Activated CD4-positive, alpha-beta T cell treated with anti-CD3 and anti-CD28 coated beads, Interleukin-10, Interleukin-2, amounts not matched to agents 100 ng/mL and 50 ng/mL, durations not matched to agents 16 hours and 8 hours (primary cell): ENCODE measurements around the gene MEGF8.

ENCODE experiments used
- DNase-seq: peaks from one replicate; pipeline ENCODE4 v3.0.0-alpha.2; 2020

Gene MEGF8

GRCh38 chr19:42389899-42390298 is 64.5 kb downstream of the MEGF8 start, which contains the start of gene CNFN:
CNFN (minus strand) TSS chr19:42390297; CDS start chr19:42389037, 1,260 bp downstream.
- no peak for DNase-seq

- DNase-seq = no peak
Measured at GRCh38 chr19:42392165-42392564, 66.7 kb downstream of the MEGF8 start.

DNA sequence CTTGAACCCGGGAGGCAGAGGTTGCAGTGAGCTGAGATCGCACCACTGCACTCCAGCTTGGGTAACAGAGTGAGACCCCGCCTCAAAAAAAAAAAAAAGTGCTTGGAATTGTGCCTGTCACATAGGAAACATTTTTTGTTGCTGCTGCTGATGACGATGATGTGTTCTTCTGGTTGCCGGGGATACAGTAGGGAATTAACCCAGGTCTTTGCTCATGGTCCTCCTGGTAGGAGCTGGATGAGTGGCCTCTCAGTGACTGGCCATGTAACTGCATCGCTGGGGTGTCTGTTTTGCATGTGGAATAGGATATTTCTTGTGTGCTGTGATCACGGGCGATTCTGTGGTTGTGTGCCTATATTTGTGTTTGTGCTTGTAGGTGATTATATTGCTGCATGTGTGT is 69.3 kb downstream of the MEGF8 start:
- DNase-seq = no peak

DNA sequence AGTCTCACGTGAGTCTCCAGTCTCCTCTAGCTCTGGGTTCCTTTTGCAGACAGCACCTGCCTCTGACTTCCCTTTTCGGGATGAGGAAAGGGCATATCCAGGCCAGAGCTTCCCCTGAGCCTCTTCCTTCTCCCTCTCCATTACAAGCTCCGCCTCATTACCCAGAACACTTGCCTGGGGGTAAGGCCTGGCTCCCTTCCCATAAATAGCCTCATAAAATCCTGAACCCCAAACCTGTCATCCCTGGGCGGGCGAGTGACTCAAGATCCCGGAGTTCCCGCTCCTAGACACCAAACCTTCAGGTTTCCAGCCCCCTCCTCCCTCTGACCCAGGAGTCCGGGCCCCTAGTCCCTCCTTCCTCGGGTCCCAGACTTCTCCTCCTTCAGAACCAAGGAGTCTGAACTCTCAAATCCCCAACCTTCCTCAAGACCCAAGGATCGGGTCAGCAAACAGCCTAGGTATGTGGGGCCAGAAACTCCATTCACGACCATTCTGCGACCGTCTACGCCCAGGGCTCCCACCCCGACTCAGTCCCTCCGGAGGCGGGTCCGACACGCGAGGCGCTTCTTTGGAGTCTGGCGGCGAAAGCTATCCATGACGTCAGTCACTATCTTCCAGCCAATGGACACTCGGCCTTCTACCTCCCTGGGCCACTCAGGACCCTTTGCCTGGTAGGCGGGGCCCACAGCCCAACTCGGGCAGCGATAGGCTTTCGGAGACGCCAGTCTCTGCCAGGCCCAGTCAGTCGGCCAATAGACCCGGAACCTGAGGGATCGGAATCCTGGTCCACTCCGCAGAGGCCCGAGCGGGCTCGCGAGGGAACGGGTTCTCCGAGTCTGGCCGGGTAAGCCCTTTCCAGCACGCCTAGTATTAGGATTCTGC is 71.2 kb downstream of the MEGF8 start:
- DNase-seq = peak; percentile 100

GRCh38 chr19:42397263-42398166 is 72.1 kb downstream of the MEGF8 start:
- DNase-seq = peak; percentile 24

DNA sequence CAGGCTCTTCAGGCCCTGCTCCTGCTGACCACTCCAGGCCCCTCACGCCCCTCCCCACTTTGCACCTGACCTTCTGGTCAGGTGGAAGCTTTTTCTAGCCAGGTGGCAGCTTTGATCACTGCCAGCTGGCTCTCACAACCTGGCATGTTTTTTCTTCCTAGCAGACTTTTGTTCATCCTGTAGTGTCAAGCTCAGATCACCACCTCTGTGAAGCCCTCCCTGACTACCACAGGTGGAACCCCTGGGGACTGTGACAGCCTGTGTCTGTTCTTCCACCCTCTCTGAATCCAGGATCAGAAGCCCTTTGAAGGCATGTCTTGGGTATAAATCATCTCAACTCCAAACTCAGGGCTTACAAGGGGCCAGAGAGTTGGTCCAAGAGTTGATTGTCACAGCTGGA is 75.0 kb downstream of the MEGF8 start:
- DNase-seq = no peak

DNA sequence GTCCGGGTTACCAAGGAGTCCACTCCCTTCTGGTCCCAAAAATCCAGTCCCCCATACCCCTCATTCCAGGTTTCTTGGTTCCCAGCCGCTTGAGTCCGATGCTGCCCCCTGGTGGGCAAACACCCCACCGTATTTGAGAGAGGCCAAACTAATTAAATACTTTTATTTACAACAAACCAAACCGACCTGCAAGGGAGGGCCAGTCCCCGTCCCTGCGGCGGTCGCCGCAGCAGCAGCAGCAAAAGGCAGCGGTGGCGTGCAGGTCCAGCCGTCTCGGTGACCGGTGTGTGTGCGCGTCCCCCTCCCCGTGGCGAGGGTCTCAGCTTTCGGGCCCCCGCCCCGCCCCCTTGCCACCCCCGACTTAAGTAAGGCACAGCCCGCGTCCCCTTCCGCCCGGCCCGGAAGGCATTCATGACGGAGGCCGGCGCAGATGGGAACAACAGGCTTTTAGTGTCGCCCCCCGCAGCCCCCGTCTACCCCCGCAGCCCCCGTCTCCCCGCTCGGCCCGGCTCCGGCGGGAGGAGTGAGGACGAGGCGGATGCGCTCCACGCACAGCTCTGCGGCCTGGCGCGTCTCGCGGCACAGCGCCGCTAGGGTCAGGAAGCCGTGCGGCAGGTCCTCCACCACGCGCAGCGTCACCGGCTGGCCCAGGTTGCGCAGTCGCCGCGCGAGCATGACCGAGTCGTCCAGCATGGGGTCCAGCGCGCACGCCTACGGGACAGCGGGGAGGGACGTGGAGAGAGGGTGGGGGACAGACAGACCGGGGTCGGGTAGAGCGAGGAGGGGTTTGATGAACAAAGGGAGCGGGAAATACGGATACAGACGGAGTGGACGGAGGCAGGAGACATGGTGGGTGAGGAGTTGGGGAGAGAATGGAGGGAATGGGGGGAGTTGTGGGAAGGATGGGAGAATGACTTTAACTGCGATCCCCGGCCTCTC is 76.2 kb downstream of the MEGF8 start:
- DNase-seq = peak; percentile 74

- DNase-seq = no peak
Measured at GRCh38 chr19:42402376-42403116, 77.1 kb downstream of the MEGF8 start.

- DNase-seq = no peak
Measured at GRCh38 chr19:42403586-42403985, 78.2 kb downstream of the MEGF8 start.

- DNase-seq = no peak
Measured at GRCh38 chr19:42406111-42406510, 80.7 kb downstream of the MEGF8 start.

GRCh38 chr19:42407085-42407815 is 81.8 kb downstream of the MEGF8 start:
- DNase-seq = no peak

DNA sequence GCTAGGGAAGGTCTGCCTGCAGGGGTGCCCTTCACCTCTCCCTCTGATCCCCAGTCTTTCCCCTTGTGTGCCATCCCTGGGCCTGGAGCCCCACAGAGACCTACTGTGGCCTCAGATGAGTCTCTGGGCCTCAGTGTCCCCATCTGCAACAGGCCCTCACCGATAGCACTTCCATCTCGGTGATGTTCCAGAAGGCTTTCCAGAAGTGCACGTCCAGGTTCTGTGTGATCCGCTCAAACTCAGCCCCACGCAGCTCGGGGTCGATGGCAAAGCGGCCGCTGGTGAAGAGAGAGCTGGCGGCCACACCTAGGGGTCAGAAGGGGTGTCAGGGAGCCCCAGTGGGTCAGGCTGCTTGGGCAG is 82.4 kb downstream of the MEGF8 start:
- no peak for DNase-seq

DNA sequence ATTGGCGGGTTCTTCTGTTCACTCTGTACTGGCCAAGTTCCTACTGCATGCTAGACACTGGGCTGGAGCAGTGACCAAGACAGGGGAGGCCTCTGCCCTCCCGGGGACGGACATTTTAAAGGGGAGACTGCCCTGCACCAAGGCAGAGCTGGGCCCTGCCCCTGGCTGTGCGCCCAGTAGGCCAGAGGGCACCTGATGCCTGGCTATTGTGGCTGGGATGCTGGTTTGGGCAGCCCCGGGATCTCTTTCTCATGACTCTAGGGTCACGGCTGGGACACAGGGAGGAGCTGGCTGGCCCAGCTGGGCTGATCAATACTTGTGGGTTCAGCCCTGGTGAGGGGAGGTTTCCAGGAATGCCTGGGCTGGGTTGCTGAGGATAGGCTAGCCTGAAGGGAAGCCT is 84.0 kb downstream of the MEGF8 start:
- no peak for DNase-seq

- DNase-seq = no peak
Measured at GRCh38 chr19:42410371-42410770, 84.9 kb downstream of the MEGF8 start.

DNA sequence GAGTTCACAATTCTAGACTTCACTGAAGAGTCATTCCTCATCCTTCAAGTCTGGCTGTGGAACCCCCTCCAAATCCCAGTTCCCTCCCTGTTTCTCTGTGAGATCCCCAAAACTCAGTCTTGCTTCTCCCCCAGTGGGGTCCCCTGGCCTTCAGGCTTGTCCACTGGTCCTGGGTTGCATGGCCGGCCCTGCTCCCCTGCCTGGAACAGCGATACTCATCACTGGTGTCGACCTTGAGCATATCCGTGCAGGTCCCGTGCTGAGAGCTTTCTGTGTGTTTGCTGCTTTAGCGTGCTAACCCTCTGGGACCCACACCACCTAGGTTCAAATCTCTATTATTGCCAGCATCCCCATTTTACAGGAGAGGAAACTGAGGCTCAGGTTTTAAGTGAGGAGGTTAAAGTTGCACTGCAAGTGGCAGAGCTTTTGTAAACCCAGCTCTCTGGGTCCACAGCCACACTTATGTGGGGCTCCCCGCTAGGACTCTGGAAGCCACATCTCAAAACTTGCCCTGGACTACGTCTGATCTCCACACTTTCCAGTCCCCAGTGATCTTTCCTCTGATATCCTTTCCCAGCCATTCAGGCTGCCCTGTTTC is 86.2 kb downstream of the MEGF8 start:
- DNase-seq = no peak

- DNase-seq = no peak
Measured at GRCh38 chr19:42412227-42412626, 86.8 kb downstream of the MEGF8 start.

- DNase-seq = no peak
Measured at GRCh38 chr19:42412661-42413076, 87.2 kb downstream of the MEGF8 start.

GRCh38 chr19:42419309-42419708 is 93.9 kb downstream of the MEGF8 start:
- DNase-seq = no peak

DNA sequence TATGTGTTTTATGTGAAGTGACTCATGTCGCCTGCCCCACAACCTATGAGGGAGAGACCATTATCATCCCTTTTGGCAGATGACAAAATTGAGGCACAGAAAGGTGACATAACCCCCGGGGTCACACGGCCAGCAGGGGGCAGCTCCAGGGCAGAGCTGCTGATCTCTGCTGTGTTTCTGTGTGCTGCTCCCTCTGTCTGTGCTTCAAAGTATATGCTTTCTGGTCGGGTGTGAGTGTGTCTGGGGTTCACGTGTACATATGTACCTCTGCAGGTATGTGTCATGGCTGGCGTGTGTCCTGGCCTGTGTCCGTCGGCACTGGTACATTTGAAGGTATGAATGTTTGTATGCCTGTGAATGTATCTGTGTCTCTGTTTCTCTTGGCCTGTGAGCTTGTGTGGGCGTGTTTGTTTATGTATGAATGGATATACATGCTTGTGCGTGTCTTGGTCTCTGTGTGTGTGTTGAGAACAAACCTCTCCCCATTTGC is 94.7 kb downstream of the MEGF8 start:
- DNase-seq = peak; percentile 85

DNA sequence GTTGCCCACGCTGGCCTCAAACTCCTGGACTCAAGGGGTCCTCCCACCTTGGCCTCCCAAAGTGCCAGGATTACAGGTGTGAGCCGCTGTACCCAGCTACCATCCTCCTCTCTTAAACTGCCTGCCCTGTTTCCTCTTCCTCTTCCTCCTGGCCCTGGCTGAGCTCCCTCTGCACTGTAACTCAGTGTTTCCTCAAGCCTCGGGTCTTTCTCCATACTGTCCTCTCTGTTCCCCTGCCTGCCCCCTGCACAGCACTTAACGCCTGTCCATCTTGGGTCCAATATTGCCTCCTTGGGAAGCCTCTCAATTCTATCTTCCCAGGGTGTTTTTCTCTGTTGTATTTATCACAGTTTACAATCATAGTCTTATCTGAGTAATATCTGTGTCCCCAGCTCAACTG is 95.7 kb downstream of the MEGF8 start:
- DNase-seq = no peak
